GM21381 (cell line): Measurements from ENCODE around the gene DPP7.
A peak's percentile ranks its signal among the peaks of the same experiment; 100 is the strongest.

Experiments used
- ATAC-seq: cut with Tn5 transposase; IDR thresholded peaks from one replicate; pipeline ENCODE4 v1.9.1; 2021; ENCODE audit warnings: mild to moderate bottlenecking, moderate library complexity; ENCODE audit not compliant: unreplicated experiment

Gene DPP7

DNA sequence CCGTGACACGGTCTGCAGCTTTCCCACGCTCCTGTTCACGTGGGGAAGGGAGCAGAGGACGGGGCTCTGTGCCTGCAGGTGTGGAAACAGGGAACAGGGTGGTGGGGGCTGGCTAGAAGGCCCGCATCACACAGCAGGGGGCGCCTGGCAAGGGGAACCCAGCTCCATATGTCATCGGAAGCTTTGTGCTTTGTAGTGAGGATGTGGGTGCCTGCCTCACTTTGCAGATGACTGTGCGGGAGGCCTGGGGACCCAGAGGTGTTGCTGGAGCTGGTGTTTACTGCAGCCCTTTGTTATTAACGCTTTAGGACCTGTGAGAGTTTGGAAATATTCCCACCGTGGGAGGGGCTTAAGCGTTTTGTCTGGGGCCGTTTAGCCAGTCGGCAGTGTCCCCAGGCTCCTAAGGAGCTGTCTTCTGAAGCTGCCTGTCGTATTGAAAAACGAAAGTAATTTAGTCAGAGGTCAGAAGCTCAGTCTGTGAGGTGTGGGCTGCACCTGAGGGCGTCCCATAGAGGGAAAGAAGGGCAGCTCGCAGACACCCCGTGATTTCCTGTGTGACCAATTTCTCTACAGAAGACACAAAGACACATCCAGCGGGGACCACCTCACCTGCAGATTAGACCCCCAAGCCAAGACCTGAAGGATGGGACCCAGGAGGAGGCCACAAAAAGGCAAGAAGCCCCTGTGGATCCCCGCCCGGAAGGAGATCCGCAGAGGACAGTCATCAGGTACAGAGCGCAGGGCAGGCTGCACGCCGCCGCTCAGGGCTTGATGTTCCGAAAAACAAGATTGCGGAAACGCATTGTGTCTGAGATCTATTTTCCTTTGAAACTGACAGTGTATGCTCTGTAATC is 18.6 kb downstream of the DPP7 start:
- peak; percentile 64 for ATAC-seq

DNA sequence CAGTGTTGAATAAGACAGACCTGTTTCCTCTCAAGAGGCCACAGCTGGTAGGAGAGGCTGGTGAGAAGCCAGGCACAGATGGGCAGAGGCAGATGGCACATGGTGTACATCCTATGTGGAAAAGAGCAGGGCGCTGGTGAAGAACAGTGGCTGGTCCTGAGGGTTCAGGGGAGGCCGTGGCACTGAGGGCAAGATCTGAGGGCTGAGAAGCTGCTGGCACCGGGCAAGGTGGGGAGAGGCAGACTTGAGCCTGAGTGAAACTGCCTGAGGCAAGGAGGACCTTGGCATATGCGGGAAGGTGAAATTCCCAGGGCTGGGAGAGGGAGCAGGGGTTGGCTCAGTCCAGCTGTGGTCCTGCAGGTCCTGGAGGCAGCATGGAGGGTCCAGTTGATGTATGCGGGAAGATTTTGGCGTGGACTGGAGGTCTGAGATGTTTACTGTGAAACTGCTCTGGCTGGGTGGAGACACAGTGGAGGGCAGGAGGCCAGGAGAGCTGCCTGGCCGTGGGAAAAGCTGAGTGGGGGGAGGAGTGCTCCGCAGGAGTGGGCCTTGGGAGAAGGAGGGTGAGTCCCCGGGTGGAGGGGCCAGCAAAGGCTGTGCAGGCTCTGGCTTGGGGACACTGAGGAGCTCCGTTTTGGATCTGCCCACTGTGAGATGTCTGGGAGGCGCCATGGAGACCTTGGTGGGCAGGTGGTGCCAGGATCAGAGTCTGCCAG is 25.1 kb downstream of the DPP7 start:
- no peak for ATAC-seq

GRCh38 chr9:137088121-137088520 is 26.4 kb downstream of the DPP7 start:
- ATAC-seq: no peak

GRCh38 chr9:137087409-137087925 is 27.1 kb downstream of the DPP7 start:
- no peak for ATAC-seq

DNA sequence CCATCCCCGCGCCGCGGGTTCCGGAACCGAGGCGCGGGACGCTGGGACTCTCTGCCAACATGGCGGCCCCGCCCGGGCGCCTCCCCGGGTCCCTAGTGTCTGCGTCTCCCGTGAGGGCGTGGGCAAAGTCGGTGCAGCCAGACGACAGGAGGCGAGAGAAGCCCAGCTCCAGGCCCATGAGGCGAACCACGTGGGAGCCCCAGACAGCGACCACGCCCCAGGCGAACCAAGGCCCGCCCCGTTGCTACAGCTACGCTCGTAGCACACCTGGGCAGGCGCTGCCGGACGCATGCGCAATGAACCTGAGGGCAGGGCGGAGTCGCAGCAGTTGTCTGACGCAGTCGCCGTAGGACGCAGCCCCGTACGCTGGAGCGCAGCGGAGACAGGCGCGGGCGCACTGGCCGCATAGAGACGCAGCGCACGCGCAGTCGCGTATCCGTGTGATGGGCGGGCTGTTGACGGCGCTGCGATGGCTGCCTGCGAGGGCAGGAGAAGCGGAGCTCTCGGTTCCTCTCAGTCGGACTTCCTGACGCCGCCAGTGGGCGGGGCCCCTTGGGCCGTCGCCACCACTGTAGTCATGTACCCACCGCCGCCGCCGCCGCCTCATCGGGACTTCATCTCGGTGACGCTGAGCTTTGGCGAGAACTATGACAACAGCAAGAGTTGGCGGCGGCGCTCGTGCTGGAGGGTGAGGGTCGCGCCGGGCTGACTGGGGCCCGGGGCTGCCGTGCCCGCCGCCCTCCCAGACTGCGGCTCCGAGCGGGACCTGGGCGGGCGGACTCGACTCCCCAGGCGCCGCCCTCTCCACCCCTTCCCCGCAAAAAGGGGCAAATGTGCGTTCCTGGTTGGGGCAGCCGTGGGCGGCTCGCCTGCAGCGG is 27.8 kb downstream of the DPP7 start, which contains the start of gene MAN1B1:
Gene MAN1B1 (plus strand): TSS at position 455 of the 878 bp plus-strand sequence. CDS start 15 bp downstream, at position 470.
- peak; percentile 78 for ATAC-seq

- ATAC-seq: no peak
Observed at GRCh38 chr9:137085920-137086530, 28.5 kb downstream of the DPP7 start.

DNA sequence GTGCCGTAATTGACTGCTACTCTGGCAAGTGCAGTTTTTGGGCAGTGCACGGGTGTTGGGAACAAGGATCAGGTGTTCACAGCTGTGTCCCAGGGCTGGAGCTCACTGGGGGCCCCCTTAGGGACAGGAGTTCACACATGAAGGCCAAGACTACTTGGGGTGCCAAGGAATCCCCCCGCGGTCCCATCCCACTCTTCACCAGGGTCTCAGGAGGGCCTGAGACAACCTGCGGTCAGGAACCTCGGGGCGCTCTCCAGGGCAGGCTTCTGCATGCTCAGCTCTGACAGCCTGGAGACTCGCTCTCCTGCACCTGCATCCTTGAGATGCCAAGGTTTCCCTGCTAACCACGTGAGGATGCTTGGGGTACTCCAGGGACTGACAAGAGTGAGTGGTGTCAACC is 30.0 kb downstream of the DPP7 start:
- ATAC-seq: no peak

- ATAC-seq: no peak
Observed at GRCh38 chr9:137083394-137084004, 31.0 kb downstream of the DPP7 start.

DNA sequence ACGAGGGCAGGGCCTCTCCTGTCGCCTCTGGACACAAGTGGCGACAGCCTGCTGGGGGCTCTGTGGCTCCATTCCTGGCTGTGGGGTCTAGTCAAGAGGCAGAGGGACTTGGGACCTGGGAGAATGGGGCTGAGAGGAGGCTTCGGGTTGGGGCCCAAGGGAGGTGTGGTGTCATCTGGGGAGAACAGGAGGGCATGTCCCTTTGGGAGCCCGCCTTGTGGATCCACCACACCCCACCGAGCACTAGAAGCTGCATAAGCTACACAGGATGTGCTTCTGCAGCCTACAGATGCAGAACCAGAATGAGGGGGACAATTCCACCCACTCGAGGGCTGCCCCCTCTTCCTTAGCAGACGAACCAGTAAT is 31.6 kb downstream of the DPP7 start:
- ATAC-seq: no peak

- ATAC-seq: no peak
Observed at GRCh38 chr9:137082222-137082924, 32.2 kb downstream of the DPP7 start.

GRCh38 chr9:137080260-137081122 is 34.0 kb downstream of the DPP7 start:
- ATAC-seq: no peak

GRCh38 chr9:137079401-137079787 is 35.1 kb downstream of the DPP7 start:
- ATAC-seq: no peak

DNA sequence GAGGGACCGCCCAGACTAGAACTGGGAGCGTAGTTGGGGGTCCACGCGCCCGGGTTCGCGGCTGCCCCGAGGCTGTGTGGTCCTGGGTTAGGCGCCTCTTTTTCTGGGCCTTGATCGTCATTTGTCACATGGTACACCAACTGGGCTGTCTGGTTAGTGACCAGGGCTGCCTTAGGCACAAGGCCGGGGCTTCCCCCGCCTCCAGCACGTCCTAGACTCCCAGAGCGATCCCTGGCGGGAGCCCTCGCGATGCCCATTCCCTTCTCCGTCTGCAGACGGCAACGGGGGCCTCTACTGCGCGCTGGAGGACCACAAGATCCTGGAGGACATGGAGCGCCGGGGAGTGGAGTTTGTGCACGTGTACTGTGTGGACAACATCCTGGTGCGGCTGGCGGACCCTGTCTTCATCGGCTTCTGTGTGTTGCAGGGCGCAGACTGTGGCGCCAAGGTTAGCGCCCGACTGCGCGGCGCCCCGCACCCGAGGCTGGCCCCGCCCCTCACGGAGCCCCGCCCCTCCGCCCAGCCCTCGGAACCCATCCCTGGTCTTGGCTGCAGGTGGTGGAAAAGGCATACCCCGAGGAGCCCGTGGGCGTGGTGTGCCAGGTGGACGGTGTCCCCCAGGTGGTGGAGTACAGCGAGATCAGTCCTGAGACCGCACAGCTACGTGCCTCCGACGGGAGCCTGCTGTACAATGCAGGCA is 35.7 kb downstream of the DPP7 start:
- ATAC-seq: no peak

DNA sequence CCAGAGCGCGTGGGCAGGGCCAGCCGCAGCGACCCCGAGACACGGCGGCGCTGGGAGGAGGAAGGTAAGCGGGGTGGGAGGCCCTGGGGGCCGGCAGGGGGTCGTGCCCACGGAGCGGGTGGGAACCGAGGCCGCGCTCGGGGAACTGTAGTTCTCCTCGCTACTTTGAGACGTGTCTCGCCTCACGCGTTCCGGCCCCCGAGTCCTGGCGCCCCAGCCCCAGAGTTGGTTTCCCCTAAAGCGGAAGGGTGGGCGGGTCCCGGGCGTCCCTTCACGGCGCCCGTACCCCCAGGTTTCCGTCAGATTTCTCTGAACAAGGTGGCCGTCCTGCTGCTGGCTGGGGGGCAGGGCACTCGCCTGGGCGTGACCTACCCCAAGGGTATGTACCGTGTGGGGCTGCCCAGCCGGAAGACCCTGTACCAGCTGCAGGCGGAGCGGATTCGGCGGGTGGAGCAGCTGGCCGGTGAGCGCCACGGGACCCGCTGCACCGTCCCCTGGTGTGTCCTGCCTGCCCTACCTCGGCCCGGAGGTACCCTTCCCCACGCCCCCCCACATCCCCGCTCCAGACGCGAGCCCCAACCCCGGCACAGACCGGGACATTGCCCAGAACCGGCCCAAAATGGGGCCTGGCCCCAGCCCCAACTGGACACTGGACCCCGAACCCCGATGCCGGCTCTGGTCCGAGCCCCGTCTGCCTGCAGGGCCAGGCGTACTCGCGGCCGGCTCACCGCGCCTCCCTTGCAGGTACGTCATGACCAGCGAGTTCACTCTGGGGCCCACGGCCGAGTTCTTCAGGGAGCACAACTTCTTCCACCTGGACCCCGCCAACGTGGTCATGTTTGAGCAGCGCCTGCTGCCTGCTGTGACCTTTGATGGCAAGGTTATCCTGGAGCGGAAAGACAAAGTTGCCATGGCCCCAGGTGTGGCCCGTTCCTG is 36.5 kb downstream of the DPP7 start:
- ATAC-seq: no peak

GRCh38 chr9:137077010-137077747 is 37.4 kb downstream of the DPP7 start, which contains the start of gene UAP1L1:
Gene UAP1L1, plus strand, starts transcription at chr9:137077517. Its CDS starts 16 bp downstream, at chr9:137077533.
- ATAC-seq: no peak

DNA sequence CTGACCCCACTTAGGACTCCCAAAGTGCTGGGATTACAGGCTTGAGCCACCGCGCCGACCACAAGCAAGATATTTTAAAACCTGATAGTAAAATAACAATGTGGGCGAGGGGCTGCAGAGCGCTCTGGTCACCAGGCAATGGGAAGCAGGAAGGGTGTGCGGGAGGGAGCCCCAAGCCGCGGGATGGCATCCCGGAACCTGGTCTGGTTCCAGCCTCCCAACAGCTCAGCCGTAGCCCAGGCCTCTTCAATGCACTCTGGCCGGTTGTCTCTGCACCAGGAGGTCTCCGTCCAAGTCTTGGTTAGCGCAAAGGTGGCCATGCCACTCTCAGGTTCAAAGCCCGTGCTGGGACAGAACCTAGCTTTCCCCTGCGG is 37.9 kb downstream of the DPP7 start:
- no peak for ATAC-seq
